ENCODE results near the gene DDOST. TPM values are rescaled to one million over a fixed set of nuclear protein-coding genes. Genes with fewer than 3 reads are reported as not detected.

Gene DDOST
- 200 and 227 TPM in 2 replicates for total RNA-seq

DNA sequence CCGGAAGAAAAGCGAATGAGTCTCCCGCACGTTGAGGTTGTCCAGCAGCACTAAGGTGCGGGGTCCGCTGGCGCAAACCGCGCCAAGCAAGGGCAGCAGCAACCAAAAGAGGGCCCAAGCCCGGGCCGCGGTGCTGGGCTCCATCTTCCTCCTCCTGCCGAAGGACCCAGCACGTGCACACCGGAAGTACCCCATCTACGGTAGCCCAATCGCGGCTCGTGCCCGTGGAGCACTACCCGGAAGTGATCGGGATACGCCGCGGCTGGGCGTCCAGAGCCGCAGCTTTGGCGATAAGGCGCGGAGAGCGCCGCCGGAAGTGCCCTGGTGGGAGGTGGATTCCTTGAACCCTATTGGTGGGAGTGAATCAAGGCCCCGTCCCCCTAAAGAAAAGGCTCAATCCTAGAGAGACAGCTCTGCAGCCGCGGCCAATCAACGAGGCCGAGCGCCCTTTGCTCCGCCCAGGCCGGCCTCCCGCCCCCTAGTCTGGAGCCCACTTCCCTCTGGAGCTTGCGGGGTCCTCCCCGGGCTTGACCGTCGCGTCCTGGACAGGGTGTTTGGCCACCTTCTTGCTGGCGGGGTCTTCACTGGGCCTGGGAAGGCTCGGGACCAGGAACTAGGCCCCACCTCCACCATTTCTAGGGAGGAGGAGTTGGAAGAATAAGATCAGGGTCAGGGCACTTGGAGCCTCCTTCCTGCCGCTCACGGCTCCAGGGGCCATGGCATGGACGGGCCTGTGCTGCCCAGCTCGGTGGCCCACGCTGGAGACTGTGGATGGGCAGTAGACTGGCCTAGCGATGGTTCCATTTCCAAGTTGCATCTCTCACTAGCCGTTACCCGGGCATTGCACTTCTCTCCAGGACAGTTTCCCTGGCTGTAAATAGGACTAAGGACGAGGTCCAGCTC, at the start of gene DDOST:
Gene DDOST, minus strand, starts transcription at position 163 of the 903 bp plus-strand sequence. Its CDS starts 19 bp downstream, at position 144.

DNA sequence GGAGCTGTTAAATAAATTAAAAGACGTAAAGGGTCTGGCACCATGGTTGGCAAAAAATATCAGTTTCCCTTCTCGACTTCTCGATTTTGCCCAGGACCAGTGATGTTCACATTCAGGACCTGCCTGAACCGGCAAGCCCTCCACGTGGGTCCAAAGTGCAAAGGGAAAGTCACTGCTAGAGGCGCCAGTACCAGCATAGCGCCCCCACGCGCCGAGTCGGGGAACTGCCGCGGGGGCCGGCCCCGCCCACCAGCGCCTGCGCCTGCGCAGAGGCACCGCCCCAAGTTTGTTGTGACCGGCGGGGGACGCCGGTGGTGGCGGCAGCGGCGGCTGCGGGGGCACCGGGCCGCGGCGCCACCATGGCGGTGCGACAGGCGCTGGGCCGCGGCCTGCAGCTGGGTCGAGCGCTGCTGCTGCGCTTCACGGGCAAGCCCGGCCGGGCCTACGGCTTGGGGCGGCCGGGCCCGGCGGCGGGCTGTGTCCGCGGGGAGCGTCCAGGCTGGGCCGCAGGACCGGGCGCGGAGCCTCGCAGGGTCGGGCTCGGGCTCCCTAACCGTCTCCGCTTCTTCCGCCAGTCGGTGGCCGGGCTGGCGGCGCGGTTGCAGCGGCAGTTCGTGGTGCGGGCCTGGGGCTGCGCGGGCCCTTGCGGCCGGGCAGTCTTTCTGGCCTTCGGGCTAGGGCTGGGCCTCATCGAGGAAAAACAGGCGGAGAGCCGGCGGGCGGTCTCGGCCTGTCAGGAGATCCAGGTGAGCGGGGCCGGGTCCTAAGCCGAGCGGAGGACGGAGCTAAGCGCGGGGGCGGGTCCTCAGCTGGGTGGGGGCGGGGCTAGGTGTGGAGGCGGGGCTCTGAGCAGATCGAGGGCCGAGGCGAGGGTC, 27.7 kb downstream of the DDOST start, which contains the start of gene PINK1:
Gene PINK1, plus strand, starts transcription at position 269 of the 875 bp plus-strand sequence. Its CDS starts 91 bp downstream, at position 360.

Other genes starting within 250 kb of the DDOST start
- 9.3 and 17.8 TPM in 2 replicates for gene CAMK2N1, start 175.2 kb downstream of the DDOST start, total RNA-seq
- 25.8 and 27.8 TPM in 2 replicates for gene MUL1, start 153.2 kb downstream of the DDOST start, total RNA-seq
- gene FAM43B, start 108.8 kb downstream of the DDOST start, total RNA-seq = not detected in 2 replicates
- 1.5 and 2.0 TPM in 2 replicates for gene CDA, start 72.3 kb downstream of the DDOST start, total RNA-seq
- gene PINK1, start 27.9 kb downstream of the DDOST start, total RNA-seq = 24.1 and 24.7 TPM in 2 replicates
- gene KIF17, start 56.6 kb upstream of the DDOST start, total RNA-seq = 0.13 and 0.86 TPM in 2 replicates
- gene SH2D5, start 71.3 kb upstream of the DDOST start, total RNA-seq = 0.80 and 2.8 TPM in 2 replicates
- gene HP1BP3, start 125.9 kb upstream of the DDOST start, total RNA-seq = 310 and 329 TPM in 2 replicates

Measured in thoracic aorta endothelial cell (primary cell).